Right atrium auricular region (tissue), 2 donors: Measurements from ENCODE around the gene NOTCH1. TPM values are rescaled to one million over a fixed set of nuclear protein-coding genes. Genes with fewer than 3 reads are reported as not detected.

Experiments
- DNase-seq: peaks from one replicate; pipeline ENCODE4 v3.0.0-alpha.2; 2019; ENCODE audit warnings: low spot score
- H3K27ac ChIP-seq, 2 donors: fragments of 200-600 bp; sonication (generic); 1 replicate in 1 of 2; 2 replicates in 1 of 2; pipeline ENCODE4 v1.5.1; 2016 to 2019
- H3K27me3 ChIP-seq, 2 donors: fragments of 200-600 bp; sonication (generic); one replicate each; pipeline versions ENCODE4 v1.5.1 to v1.6.0; 2017 to 2019
- H3K36me3 ChIP-seq: fragments of 200-600 bp; sonication (generic); one replicate; pipeline ENCODE4 v1.5.1; 2016
- H3K4me1 ChIP-seq, 2 donors: fragments of 200-600 bp; sonication (generic); one replicate each; pipeline versions ENCODE4 v1.5.1 to v1.6.0; 2017 to 2019
- H3K4me3 ChIP-seq, 2 donors: fragments of 200-600 bp; sonication (generic); 1 replicate in 1 of 2; 2 replicates in 1 of 2; pipeline ENCODE4 v1.5.1; 2017 to 2019; ENCODE audit warnings: mild to moderate bottlenecking in 1 of 2, moderate library complexity in 1 of 2
- H3K9me3 ChIP-seq, 2 donors: fragments of 200-600 bp; sonication (generic); one replicate each; pipeline ENCODE4 v1.5.1; 2019
- total RNA-seq, 2 donors: library from RNA; depleted of rRNA; stranded (reverse); fragments of >200 nt; gene quantifications; one replicate each; pipeline ENCODE4 v1.1.0, GENCODE V29; 2016
- TF ChIP-seq, protein P1 (sequence below), 2 donors: fragments of 200-600 bp; sonication (generic); IDR thresholded peaks; one replicate each; pipeline ENCODE4 v1.5.1; 2019; ENCODE audit warnings: antibody characterized with exemption in 2 of 2

The NOTCH1 gene
- total RNA-seq, 2 donors from 2014 or later: 14.2 to 39.7 TPM

DNA sequence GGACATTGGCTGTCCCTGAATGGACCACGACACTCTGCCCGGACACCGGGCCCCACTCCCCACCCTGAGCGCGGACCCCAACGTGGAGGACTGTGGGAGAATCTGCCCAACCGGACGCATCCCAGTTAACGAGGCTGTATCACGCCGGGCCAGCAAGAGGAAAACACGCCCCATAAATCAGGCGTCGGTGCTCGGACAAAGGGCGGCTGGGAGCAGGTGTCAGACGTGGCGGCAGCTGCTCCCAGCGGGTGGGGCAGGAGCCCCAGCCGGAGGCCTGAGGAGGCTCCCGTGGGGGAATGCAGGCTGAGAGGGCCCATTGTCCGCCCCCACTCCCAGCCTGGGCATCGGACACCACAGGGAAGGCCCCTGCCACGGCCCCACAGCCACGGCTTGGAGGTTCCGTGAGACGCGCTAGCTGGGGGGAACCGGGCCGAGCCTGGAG lies 19.2 kb downstream of the NOTCH1 start:
- H3K36me3 ChIP-seq: peaks cover 15% of the 10 kb centered on the region
- TF ChIP-seq, protein P1, sequence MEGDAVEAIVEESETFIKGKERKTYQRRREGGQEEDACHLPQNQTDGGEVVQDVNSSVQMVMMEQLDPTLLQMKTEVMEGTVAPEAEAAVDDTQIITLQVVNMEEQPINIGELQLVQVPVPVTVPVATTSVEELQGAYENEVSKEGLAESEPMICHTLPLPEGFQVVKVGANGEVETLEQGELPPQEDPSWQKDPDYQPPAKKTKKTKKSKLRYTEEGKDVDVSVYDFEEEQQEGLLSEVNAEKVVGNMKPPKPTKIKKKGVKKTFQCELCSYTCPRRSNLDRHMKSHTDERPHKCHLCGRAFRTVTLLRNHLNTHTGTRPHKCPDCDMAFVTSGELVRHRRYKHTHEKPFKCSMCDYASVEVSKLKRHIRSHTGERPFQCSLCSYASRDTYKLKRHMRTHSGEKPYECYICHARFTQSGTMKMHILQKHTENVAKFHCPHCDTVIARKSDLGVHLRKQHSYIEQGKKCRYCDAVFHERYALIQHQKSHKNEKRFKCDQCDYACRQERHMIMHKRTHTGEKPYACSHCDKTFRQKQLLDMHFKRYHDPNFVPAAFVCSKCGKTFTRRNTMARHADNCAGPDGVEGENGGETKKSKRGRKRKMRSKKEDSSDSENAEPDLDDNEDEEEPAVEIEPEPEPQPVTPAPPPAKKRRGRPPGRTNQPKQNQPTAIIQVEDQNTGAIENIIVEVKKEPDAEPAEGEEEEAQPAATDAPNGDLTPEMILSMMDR (IDR thresholded peaks at IDR 0.05): no peak

DNA sequence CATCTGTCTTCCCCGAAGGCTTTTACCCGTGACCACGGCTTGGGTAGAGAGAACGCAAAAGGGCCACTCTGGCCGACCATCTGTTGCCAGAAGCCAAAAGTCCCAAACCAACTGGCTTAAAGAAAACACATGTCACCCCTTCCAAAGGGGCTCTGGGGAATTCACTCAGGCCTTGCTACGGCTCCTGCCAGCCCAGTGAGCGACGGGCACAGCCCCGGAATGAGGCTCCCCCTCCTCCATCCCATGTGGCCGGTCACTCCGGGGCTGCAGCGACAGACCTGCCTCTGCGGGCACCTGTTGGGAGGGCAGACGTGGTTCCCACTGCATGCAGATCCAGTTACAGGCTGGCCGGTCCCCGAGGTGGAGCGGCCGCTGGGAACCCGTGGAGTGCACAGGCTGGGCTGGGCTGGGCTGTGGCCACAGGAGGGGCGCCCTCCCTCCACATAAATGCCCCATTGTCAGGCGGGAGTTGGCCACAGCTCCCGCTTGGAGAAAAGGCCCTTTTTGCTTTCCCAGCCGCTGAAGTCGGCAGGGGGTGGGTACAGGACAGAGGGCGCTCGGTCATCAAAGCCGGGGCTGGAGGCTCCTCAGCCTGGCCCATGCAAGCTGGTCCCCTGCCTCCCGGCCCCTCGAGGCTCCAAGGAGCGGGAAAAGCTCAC lies 19.9 kb downstream of the NOTCH1 start:
- H3K27me3 ChIP-seq: no peaks in the 10 kb centered on the region
- peaks cover 15% of the 10 kb centered on the region for H3K36me3 ChIP-seq
- H3K4me1 ChIP-seq: peaks cover 0 to 81% of the 10 kb centered on the region in 2 donors
- no peak overlapping the region for H3K4me3 ChIP-seq
- DNase-seq: no peak
- no peaks in the 10 kb centered on the region for H3K9me3 ChIP-seq
- H3K27ac ChIP-seq: peak overlapping the region; percentile 42 to 58
- TF ChIP-seq, protein P1 (IDR thresholded peaks at IDR 0.05): peak in 1 of 2 donors; percentile 34

More for the DNA sequence above, 19.2 kb downstream of the NOTCH1 start:
- Histone ChIP-seq H3K4me3 (no peak overlapping the region), H3K27ac (peak overlapping the region; percentile 42 to 58), H3K27me3 (no peaks in the 10 kb centered on the region), H3K4me1 (peaks cover 0 to 82% of the 10 kb centered on the region in 2 donors), H3K9me3 (no peaks in the 10 kb centered on the region)
- no peak for DNase-seq

GRCh38 chr9:136525207-136525606 lies 20.6 kb downstream of the NOTCH1 start:
- Histone ChIP-seq H3K4me3 (no peak overlapping the region), H3K27ac (no peak overlapping the region), H3K27me3 (no peaks in the 10 kb centered on the region), H3K4me1 (peaks cover 0 to 73% of the 10 kb centered on the region in 2 donors), H3K36me3 (peaks cover 15% of the 10 kb centered on the region), H3K9me3 (no peaks in the 10 kb centered on the region)
- no peak for DNase-seq
- TF ChIP-seq, protein P1 (IDR thresholded peaks at IDR 0.05): no peak

GRCh38 chr9:136522314-136523237 lies 23.3 kb downstream of the NOTCH1 start:
- Histone ChIP-seq H3K27me3 (no peaks in the 10 kb centered on the region), H3K9me3 (no peaks in the 10 kb centered on the region), H3K4me3 (no peak overlapping the region), H3K27ac (no peak overlapping the region), H3K36me3 (peaks cover 31% of the 10 kb centered on the region), H3K4me1 (peaks cover 0 to 47% of the 10 kb centered on the region in 2 donors)
- DNase-seq: no peak
- TF ChIP-seq, protein P1 (IDR thresholded peaks at IDR 0.05): no peak

DNA sequence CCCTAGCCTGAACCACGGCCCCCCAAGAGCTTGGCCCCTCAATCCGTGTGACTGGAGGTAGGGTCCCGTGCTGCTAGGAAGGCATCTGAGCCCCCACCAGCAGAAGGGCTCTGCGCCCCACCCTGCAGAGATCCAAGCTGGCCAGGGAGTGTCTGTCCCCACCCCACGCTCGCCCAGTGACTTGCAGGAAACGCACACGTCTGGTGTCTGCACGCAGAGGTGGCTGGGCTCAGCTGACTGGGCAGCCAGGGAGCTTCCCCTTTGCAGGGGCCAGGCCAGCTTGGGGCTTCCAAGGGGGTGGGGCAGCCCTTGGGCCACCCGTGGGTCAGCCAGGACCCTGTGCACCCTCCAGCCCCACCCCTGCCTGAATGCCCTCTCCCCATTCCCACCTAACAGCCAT lies 24.3 kb downstream of the NOTCH1 start:
- Histone ChIP-seq H3K27ac (peak overlapping the region in 1 of 2 donors; percentile 31), H3K4me1 (peaks cover 0 to 37% of the 10 kb centered on the region in 2 donors), H3K9me3 (no peaks in the 10 kb centered on the region), H3K4me3 (no peak overlapping the region), H3K36me3 (peaks cover 31% of the 10 kb centered on the region), H3K27me3 (no peaks in the 10 kb centered on the region)
- no peak for DNase-seq
- TF ChIP-seq, protein P1 (IDR thresholded peaks at IDR 0.05): no peak
